ENCODE results near the gene ARID3C.

GRCh38 chr9:34624475-34625185, 4.2 kb downstream of the ARID3C start:
- no peak for TF ChIP-seq CTCF (conservative IDR thresholded peaks at IDR 0.05 in 1 of 2, IDR thresholded peaks at IDR 0.05 in 1 of 2; ENCODE audit: low read depth in 1 of 2, low read length in 2 of 2)
- TF ChIP-seq EZH2 (IDR thresholded peaks at IDR 0.05; ENCODE audit: low read length, missing control alignments) = peak; percentile 20
